Measurements from ENCODE around the gene ABRACL. TPM values are rescaled to one million over a fixed set of nuclear protein-coding genes. Genes with fewer than 3 reads are reported as not detected.
A peak's percentile ranks its signal among the peaks of the same experiment; 100 is the strongest.
"Not testable (repeated sequence)": the region's sequence is repeated elsewhere in the genome, so short reads cannot be mapped to it uniquely, and the experiment has no call there.

Gene ABRACL
- total and polyA plus RNA-seq, 2 experiments from 2014 or later: 81.8 to 110 TPM

- no peak overlapping the region for H3K4me2 ChIP-seq
Measured at GRCh38 chr6:139020689-139021088, 7.9 kb upstream of the ABRACL start.

GRCh38 chr6:139025416-139025815 lies 3.1 kb upstream of the ABRACL start:
- H2AFZ ChIP-seq; H3K4me2 ChIP-seq; H3K36me3 ChIP-seq (replicated peaks; ENCODE audit: insufficient read depth, low read depth); H3K27me3 ChIP-seq; H3K4me3 ChIP-seq; DNase-seq (ENCODE audit: low spot score); H4K20me1 ChIP-seq (ENCODE audit: insufficient read depth, poor library complexity, severe bottlenecking); H3K27ac ChIP-seq; H3K4me1 ChIP-seq (ENCODE audit: insufficient read depth); H3K9me3 ChIP-seq (ENCODE audit: low read depth); H3K9me2 ChIP-seq (replicated peaks; ENCODE audit: insufficient read depth): not testable (repeated sequence)
- 98% methylated on average over 3 of the region's 3 CpGs for WGBS (ENCODE audit: low lambda C conversion rate, missing lambda C conversion rate)
- H3K79me2 ChIP-seq: peaks cover 11% of the 10 kb centered on the region

More at GRCh38 chr6:139020689-139021088, 7.9 kb upstream of the ABRACL start:
- Histone ChIP-seq H3K9me3 (ENCODE audit: low read depth) (no peaks in the 10 kb centered on the region), H3K36me3 (replicated peaks; ENCODE audit: insufficient read depth, low read depth) (no peaks in the 10 kb centered on the region), H3K27ac (no peak overlapping the region), H3K9me2 (replicated peaks; ENCODE audit: insufficient read depth) (no peaks in the 10 kb centered on the region), H3K4me3 (no peak overlapping the region), H4K20me1 (ENCODE audit: insufficient read depth, poor library complexity, severe bottlenecking) (no peaks in the 10 kb centered on the region), H3K79me2 (no peaks in the 10 kb centered on the region), H2AFZ (no peak overlapping the region), H3K4me1 (ENCODE audit: insufficient read depth) (peaks cover 10% of the 10 kb centered on the region), H3K27me3 (no peaks in the 10 kb centered on the region)
- TF ChIP-seq EZH2 (IDR thresholded peaks at IDR 0.05; ENCODE audit: borderline replicate concordance) (no peak), CTCF (IDR thresholded peaks at IDR 0.05; ENCODE audit: poor library complexity) (no peak), EZH2phosphoT487 (IDR thresholded peaks at IDR 0.05; ENCODE audit: low read depth, severe bottlenecking, unreplicated experiment) (no peak)
- DNase-seq (ENCODE audit: low spot score): no peak
- WGBS (ENCODE audit: low lambda C conversion rate, missing lambda C conversion rate): 92% methylated on average over 3 of the region's 3 CpGs

- Histone ChIP-seq H3K79me2 (peaks cover 32% of the 10 kb centered on the region), H3K27me3 (no peaks in the 10 kb centered on the region), H3K4me2 (peak overlapping the region; percentile 84), H3K36me3 (replicated peaks; ENCODE audit: insufficient read depth, low read depth) (no peaks in the 10 kb centered on the region), H4K20me1 (ENCODE audit: insufficient read depth, poor library complexity, severe bottlenecking) (no peaks in the 10 kb centered on the region), H3K9me2 (replicated peaks; ENCODE audit: insufficient read depth) (no peaks in the 10 kb centered on the region), H3K4me1 (ENCODE audit: insufficient read depth) (no peaks in the 10 kb centered on the region), H3K27ac (peak overlapping the region; percentile 97), H3K9me3 (ENCODE audit: low read depth) (no peaks in the 10 kb centered on the region), H3K4me3 (peak overlapping the region; percentile 94), H2AFZ (peak overlapping the region; percentile 89)
- 11% methylated on average over 10 of the region's 10 CpGs for WGBS (ENCODE audit: low lambda C conversion rate, missing lambda C conversion rate)
- DNase-seq (ENCODE audit: low spot score): peak; percentile 72
- TF ChIP-seq CTCF (IDR thresholded peaks at IDR 0.05; ENCODE audit: poor library complexity) (no peak), EZH2phosphoT487 (IDR thresholded peaks at IDR 0.05; ENCODE audit: low read depth, severe bottlenecking, unreplicated experiment) (no peak), EZH2 (IDR thresholded peaks at IDR 0.05; ENCODE audit: borderline replicate concordance) (no peak)
Measured at GRCh38 chr6:139027620-139028182, 844 bp upstream of the ABRACL start.

GRCh38 chr6:139028215-139028657 lies 309 bp upstream of the ABRACL start:
- H3K27ac ChIP-seq: peak overlapping the region; percentile 97
- peaks cover 37% of the 10 kb centered on the region for H3K79me2 ChIP-seq
- H2AFZ ChIP-seq: peak overlapping the region; percentile 89
- WGBS (ENCODE audit: low lambda C conversion rate, missing lambda C conversion rate): 2% methylated on average over 14 of the region's 14 CpGs
- H3K9me2 ChIP-seq (replicated peaks; ENCODE audit: insufficient read depth): no peaks in the 10 kb centered on the region
- no peaks in the 10 kb centered on the region for H3K4me1 ChIP-seq (ENCODE audit: insufficient read depth)
- peak overlapping the region; percentile 84 for H3K4me2 ChIP-seq
- no peaks in the 10 kb centered on the region for H3K27me3 ChIP-seq
- TF ChIP-seq CTCF (IDR thresholded peaks at IDR 0.05; ENCODE audit: poor library complexity): no peak
- TF ChIP-seq EZH2 (IDR thresholded peaks at IDR 0.05; ENCODE audit: borderline replicate concordance): no peak
- no peak for TF ChIP-seq EZH2phosphoT487 (IDR thresholded peaks at IDR 0.05; ENCODE audit: low read depth, severe bottlenecking, unreplicated experiment)
- no peaks in the 10 kb centered on the region for H4K20me1 ChIP-seq (ENCODE audit: insufficient read depth, poor library complexity, severe bottlenecking)
- H3K4me3 ChIP-seq: peak overlapping the region; percentile 94
- H3K9me3 ChIP-seq (ENCODE audit: low read depth): no peaks in the 10 kb centered on the region
- no peak for DNase-seq (ENCODE audit: low spot score)
- H3K36me3 ChIP-seq (replicated peaks; ENCODE audit: insufficient read depth, low read depth): no peaks in the 10 kb centered on the region
